RPMI8226 (cell line): ENCODE data around the gene PTPRJ.
"Not testable (repeated sequence)": the region's sequence is repeated elsewhere in the genome, so short reads cannot be mapped to it uniquely, and the experiment has no call there.

Source experiments
- DNase-seq: peaks from one replicate; pipeline ENCODE4 v3.0.0-alpha.2; 2015

Gene PTPRJ

GRCh38 chr11:48123934-48124755 lies 143.8 kb downstream of the PTPRJ start:
- no peak for DNase-seq

DNA sequence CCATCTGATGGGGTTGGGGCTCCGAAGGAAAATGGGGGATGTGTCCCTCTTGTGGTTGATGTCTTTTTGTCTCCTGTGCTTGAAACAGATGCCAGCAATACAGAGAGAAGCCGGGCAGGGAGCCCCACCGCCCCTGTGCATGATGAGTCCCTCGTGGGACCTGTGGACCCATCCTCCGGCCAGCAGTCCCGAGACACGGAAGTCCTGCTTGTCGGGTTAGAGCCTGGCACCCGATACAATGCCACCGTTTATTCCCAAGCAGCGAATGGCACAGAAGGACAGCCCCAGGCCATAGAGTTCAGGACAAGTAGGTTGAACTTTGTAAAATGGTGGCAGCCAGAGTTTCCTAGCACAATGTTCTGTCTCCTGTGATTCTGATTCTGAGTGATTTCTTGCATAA lies 144.5 kb downstream of the PTPRJ start:
- DNase-seq, result no peak

- no peak for DNase-seq
Measured at GRCh38 chr11:48125866-48126265, 145.5 kb downstream of the PTPRJ start.

GRCh38 chr11:48127521-48128183 lies 147.3 kb downstream of the PTPRJ start:
- no peak for DNase-seq

DNA sequence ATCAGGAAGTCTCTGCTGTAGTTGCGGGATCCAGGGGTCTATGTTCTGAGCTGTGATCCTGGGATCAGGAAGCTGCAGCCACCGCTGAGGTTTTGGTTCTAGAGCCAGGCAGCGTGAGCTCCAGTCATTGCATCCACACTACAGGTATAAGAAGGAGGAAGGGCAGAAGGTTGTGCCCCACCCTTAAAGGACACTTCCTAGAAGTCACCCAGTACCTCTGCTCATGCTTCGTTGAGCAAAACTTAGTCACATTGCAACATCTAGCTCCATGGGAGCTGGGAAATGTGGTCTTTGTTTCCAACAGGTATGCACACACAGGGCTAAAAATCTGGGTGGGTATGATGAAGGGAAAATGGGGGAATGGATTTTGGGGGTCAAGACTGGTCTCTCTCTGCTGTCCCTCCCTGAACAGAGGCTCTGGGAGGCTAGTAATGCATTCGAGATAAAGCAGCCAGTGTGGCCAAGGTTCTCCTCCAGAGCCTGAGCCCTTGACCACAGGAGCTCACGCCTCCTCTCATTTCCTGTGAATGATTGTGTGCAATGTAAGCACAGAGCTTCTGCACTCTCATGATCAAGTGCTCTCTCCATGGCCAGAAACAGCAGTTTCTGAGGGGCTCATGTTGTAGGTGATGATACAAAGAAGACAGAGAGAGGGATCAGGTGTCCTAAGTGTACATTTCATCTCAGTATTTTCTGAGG lies 149.5 kb downstream of the PTPRJ start:
- no peak for DNase-seq

- no peak for DNase-seq
Measured at GRCh38 chr11:48134221-48134922, 154.0 kb downstream of the PTPRJ start.

DNA sequence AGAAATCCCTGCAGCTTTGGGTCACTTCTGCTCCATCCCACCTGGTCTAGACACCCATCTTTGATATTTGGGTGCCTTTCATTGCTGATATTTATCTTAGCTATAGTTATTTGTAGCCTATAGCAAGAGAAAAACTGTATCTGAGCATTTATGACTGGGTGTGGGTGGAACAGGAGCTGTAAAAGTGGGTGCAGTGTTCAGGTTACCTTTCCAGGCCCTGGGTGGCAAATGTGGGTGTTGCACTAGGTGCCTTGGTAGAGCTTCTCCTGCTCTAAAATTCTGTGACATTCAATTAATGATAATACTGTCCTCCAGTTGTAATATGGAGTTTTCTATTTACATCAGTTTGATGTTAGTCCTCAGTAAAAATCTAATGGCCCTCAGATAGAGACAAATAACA lies 157.9 kb downstream of the PTPRJ start:
- no peak for DNase-seq

DNA sequence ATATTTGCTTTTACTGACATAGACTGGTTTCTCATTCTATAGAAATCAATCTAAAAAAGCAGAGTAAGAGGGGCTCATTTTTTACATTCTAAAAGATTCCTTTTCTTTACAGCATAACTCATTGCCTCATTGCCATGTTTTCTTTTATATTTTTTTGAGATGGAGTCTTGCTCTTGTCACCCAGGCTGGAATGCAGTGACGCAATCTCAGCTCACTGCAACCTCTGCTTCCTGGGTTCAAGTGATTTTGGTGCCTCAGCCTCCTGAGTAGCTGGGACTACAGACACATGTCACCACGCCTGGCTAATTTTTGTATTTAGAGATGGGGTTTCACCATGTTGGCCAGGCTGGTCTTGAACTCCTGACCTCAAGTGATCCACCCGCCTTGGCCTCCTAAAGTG lies 159.5 kb downstream of the PTPRJ start:
- not testable (repeated sequence) for DNase-seq

DNA sequence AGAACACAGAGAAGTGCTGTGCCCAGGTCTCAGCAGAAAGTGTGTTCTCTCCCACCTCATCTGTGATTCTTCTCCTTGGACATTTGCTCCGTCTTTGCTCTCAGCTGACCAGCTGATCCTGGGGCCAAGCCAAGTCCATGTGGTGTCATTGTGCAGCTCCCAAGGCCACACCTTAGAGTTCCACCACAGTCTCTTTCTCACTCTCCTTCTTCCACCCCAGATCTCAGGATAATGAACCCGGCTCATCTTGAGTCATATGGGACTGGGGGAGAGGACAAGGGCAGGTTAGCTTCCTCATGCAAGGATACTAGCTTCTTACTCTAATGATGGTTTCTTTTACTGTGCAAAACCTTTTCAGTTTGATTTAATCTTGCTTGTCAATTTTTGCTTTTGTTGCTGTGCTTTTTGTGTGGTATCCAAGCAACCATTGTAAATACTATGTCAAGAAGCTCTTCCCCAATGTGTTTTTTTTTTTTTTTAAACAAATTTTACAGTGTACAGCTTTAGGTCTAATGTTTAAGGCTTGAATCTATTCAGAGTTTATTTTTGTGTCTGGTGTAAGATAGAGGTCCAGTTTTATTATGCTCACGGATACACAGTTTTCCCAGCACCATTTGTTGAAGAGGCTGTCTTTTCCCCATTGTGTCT lies 161.2 kb downstream of the PTPRJ start:
- DNase-seq, result no peak

DNA sequence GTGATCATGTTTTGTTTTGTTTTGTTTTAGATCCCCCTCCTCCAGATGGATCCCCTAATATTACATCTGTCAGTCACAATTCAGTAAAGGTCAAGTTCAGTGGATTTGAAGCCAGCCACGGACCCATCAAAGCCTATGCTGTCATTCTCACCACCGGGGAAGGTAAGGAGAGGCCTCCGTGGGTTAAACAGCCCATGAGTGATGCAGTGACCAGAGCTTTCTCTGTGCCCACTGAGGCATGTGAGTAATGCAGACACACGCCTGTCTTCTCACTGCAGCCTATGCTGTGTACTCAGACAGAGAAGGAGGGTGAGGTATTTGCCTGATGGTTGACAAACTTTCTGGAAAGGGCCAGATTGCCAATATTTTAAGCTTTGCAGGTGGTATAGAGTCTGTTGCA lies 162.5 kb downstream of the PTPRJ start:
- no peak for DNase-seq

- no peak for DNase-seq
Measured at GRCh38 chr11:48148749-48149148, 168.4 kb downstream of the PTPRJ start.

- no peak for DNase-seq
Measured at GRCh38 chr11:48150213-48150612, 169.9 kb downstream of the PTPRJ start.

GRCh38 chr11:48154151-48154550 lies 173.8 kb downstream of the PTPRJ start:
- no peak for DNase-seq

GRCh38 chr11:48161951-48162884 lies 181.9 kb downstream of the PTPRJ start:
- DNase-seq, result no peak

DNA sequence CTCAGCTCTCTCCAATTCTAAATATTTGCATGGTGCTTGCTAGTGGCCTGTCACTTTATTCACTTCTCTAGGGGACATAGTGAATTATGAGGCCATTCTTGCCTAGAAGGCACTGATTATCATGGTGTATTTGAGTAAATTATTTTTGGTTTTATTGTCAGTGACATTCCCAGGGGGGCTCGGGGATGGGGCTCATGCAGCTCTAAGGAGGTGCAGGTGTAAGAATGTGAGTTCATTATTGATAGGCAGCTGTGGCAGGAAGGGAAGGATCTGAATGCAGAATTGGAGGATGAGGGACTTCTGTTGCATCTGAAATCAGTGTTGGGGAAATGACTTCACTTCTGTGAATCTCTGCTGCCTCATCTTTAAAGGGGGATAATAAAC lies 182.5 kb downstream of the PTPRJ start:
- no peak for DNase-seq

- DNase-seq, result no peak
Measured at GRCh38 chr11:48163360-48164100, 183.2 kb downstream of the PTPRJ start.

DNA sequence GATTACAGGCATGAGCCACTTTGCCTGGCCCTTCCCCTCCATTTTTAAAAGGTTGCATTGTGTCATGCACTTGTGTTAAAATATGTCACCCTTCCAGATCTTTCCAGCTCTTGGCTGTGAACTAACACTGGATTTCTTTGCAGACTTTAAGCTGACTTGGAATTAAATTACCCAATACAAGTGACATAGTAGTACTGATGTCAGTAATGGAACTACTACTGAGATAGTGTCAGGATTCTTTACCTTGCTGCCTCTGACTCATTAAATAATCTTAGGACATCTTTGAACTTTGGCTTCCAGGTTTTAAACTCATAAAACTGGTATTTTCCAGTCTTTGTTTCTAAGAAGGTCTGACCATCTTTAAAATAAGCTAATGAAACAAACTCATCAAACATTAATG lies 184.5 kb downstream of the PTPRJ start:
- no peak for DNase-seq

DNA sequence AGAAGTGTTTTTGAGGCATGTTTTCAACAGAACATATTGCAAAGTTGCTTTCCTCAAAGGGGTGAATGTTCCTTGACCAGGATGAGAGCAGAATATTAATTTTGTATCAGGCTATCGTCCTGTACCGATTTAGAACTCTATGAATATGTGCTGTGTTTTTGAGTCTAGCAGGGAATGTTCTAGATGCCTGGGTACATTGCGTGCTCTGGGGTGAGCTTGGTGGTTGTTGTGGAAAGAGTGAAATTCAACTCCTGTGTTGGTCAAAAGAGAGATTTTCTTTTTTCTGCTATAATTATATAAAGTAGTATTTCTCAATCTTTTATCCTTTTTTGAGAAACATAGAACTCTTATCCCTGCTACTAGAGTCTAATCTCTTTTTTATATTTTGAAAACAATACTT lies 185.1 kb downstream of the PTPRJ start:
- no peak for DNase-seq

DNA sequence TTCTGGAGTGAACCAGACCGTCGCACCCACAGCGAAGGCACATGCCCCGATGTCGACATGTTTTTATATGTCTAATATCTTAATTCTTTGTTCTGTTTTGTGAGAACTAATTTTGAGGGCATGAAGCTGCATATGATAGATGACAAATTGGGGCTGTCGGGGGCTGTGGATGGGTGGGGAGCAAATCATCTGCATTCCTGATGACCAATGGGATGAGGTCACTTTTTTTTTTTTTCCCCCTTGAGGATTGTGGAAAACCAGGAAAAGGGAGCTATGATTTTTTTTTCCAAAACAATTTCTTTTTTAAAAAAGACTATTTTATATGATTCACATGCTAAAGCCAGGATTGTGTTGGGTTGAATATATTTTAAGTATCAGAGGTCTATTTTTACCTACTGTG lies 187.0 kb downstream of the PTPRJ start:
- DNase-seq, result no peak

GRCh38 chr11:48168815-48169214 lies 188.5 kb downstream of the PTPRJ start:
- no peak for DNase-seq

GRCh38 chr11:48169259-48169658 lies 188.9 kb downstream of the PTPRJ start:
- no peak for DNase-seq
